Left ventricle myocardium inferior (tissue), 1 donor: ENCODE results near the gene AP2A2. TPM values are rescaled to one million over a fixed set of nuclear protein-coding genes. Genes with fewer than 3 reads are reported as not detected.

Source experiments
- DNase-seq: peaks from one replicate; pipeline ENCODE4 v3.0.0-alpha.2; 2020
- H3K27ac ChIP-seq: fragments of 200-600 bp; replicated peaks from 2 replicates; pipeline ENCODE4 v1.8.0; 2021
- H3K27me3 ChIP-seq: fragments of 200-600 bp; 2 replicates; pipeline ENCODE4 v1.8.0; 2021; ENCODE audit warnings: low read depth
- H3K36me3 ChIP-seq: fragments of 200-600 bp; 2 replicates; pipeline ENCODE4 v1.8.0; 2021
- H3K4me1 ChIP-seq: fragments of 200-600 bp; 2 replicates; pipeline ENCODE4 v1.8.0; 2021
- H3K4me3 ChIP-seq: fragments of 200-600 bp; 2 replicates; pipeline ENCODE4 v1.8.0; 2021; ENCODE audit warnings: mild to moderate bottlenecking, moderate library complexity
- H3K9me3 ChIP-seq: fragments of 200-600 bp; replicated peaks from 2 replicates; pipeline ENCODE4 v1.8.0; 2021
- intact Hi-C: fragments of 100-400 bp; cut with micrococcal nuclease; formaldehyde crosslinking; loops from one replicate; pipeline ENCODE4 v1.11.0; 2022
- total RNA-seq: library from RNA; stranded (reverse); fragmentation: NEBNext Ultra II Directional; extraction: Animal tissue kit (Norgen Biotek cat#: 25700); gene quantifications from one replicate; pipeline ENCODE4 v1.2.1, GENCODE V29; 2021
- TF ChIP-seq, protein P1 (sequence below): fragments of 200-600 bp; IDR thresholded peaks from 2 replicates; pipeline ENCODE4 v1.8.0; 2021; ENCODE audit warnings: antibody characterized with exemption, mild to moderate bottlenecking, borderline replicate concordance
- donor health status: DM: no; HTN: yes; CAD: no; lungs with severe emphysema.

The AP2A2 gene
- total RNA-seq, 1 donor from 2014 or later = 41.4 TPM

DNA sequence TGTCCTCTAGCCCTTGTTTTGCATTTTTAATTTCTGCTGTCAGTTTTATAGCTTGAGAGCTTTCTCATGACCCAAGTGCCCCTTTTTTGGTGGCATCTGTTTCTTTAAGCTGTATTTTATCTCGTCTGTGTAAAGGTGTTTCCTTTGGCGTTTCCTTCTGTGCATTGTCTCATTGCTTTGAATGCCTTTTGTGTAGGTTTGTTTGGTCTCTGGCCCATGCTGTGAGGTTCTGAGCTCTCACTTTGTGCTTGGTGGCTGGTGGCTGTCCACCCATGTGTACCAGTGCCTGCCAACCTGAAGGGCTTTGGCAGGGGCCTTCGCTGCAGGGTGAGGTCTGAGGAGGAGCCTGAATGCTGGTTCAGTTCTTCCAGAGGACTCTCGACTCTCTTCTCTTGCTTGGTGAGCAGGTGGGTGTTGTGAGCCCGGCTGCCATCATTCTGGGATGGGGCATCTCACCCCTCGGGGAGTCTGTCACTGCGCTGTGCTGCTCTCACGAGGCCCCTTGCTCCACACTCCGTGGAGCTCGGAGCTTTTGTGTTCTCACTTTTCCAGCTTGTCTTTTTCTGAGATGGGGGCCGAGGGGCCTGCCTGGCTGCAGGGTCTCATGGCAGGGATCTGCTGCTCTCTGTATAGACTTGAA is 14.9 kb downstream of the AP2A2 start:
- TF ChIP-seq, protein P1, sequence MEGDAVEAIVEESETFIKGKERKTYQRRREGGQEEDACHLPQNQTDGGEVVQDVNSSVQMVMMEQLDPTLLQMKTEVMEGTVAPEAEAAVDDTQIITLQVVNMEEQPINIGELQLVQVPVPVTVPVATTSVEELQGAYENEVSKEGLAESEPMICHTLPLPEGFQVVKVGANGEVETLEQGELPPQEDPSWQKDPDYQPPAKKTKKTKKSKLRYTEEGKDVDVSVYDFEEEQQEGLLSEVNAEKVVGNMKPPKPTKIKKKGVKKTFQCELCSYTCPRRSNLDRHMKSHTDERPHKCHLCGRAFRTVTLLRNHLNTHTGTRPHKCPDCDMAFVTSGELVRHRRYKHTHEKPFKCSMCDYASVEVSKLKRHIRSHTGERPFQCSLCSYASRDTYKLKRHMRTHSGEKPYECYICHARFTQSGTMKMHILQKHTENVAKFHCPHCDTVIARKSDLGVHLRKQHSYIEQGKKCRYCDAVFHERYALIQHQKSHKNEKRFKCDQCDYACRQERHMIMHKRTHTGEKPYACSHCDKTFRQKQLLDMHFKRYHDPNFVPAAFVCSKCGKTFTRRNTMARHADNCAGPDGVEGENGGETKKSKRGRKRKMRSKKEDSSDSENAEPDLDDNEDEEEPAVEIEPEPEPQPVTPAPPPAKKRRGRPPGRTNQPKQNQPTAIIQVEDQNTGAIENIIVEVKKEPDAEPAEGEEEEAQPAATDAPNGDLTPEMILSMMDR = no peak
- Histone ChIP-seq H3K36me3 (peaks cover 10% of the 10 kb centered on the region), H3K9me3 (no peaks in the 10 kb centered on the region), H3K27ac (peak overlapping the region; percentile 20), H3K4me3 (no peak overlapping the region), H3K27me3 (no peaks in the 10 kb centered on the region), H3K4me1 (peaks cover 56% of the 10 kb centered on the region)
- DNase-seq = no peak
- intact Hi-C loops = no loop called here

GRCh38 chr11:942823-943222 is 17.2 kb downstream of the AP2A2 start:
- Histone ChIP-seq H3K4me1 (peaks cover 52% of the 10 kb centered on the region), H3K4me3 (no peak overlapping the region), H3K9me3 (no peaks in the 10 kb centered on the region), H3K27ac (no peak overlapping the region), H3K27me3 (no peaks in the 10 kb centered on the region), H3K36me3 (peaks cover 14% of the 10 kb centered on the region)
- TF ChIP-seq, protein P1 = no peak
- intact Hi-C loops = no loop called here
- DNase-seq = no peak

GRCh38 chr11:944711-945470 is 19.2 kb downstream of the AP2A2 start:
- Histone ChIP-seq H3K9me3 (peaks cover 9% of the 10 kb centered on the region), H3K27me3 (no peaks in the 10 kb centered on the region), H3K36me3 (peaks cover 16% of the 10 kb centered on the region), H3K4me1 (peaks cover 37% of the 10 kb centered on the region), H3K27ac (no peak overlapping the region), H3K4me3 (no peak overlapping the region)
- TF ChIP-seq, protein P1 = no peak
- intact Hi-C loops = no loop called here
- DNase-seq = no peak

DNA sequence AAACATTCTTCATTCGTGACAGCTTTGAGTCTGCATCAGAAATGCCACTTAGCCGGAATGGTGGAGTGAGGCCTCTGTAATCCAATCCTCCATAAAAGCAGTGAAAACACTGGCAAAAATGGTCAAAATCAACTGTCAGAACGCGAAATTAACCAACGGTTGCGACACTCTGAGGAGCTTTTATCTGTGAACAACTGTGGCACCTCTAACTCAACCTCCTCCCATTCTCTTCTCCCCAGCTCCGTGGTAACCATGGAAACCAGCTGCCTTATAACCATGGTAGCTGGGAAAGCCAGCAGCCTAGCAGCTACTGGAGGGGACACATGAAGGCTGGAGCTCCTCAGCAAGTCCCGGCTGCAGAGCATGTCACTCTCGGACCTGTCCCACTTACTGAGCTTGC is 20.3 kb downstream of the AP2A2 start:
- TF ChIP-seq, protein P1 = no peak
- Histone ChIP-seq H3K4me3 (no peak overlapping the region), H3K36me3 (peaks cover 16% of the 10 kb centered on the region), H3K27ac (no peak overlapping the region), H3K4me1 (peaks cover 26% of the 10 kb centered on the region), H3K27me3 (no peaks in the 10 kb centered on the region), H3K9me3 (peaks cover 11% of the 10 kb centered on the region)
- intact Hi-C loops = no loop called here
- no peak for DNase-seq

DNA sequence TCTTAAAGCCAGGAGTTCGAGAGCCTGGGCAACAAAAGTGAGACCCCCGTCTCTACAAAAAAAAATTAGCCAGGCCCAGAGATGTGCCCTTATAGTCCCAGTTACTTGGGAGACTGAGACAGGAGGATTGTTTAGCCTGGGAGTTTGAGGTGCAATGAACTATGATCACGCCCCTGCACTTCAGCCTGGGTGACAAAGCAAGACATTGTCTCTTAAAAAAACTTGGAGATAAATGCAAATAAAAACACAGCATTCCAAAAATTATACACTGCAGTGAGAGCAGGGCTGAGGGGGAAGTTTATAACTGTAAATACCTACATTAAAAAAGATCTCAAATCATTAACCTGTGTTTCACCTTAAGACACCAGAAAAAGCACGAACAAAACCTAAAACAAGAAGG is 22.1 kb downstream of the AP2A2 start:
- TF ChIP-seq, protein P1 = no peak
- Histone ChIP-seq H3K27ac (no peak overlapping the region), H3K4me3 (no peak overlapping the region), H3K36me3 (peaks cover 16% of the 10 kb centered on the region), H3K9me3 (peaks cover 11% of the 10 kb centered on the region), H3K4me1 (peaks cover 18% of the 10 kb centered on the region), H3K27me3 (no peaks in the 10 kb centered on the region)
- intact Hi-C loops = no loop called here
- DNase-seq = no peak
